Nephron (organoid): ENCODE data around the gene REM2.
"Not testable (repeated sequence)": the region's sequence is repeated elsewhere in the genome, so short reads cannot be mapped to it uniquely, and the experiment has no call there.

Experiments
- H3K27ac Mint-ChIP-seq, 3 experiments: 2 replicates each; pipeline ENCODE4 v1.8.0; 2020; ENCODE audit warnings: mixed read lengths in 3 of 3, mild to moderate bottlenecking in 2 of 3, moderate library complexity in 1 of 3
- H3K27me3 Mint-ChIP-seq: 2 replicates; pipeline ENCODE4 v1.8.0; 2021; ENCODE audit warnings: low read depth, mild to moderate bottlenecking, moderate library complexity, mixed read lengths
- H3K36me3 Mint-ChIP-seq: 2 replicates; pipeline ENCODE4 v1.8.0; 2020; ENCODE audit warnings: low read depth, mixed read lengths
- H3K4me1 Mint-ChIP-seq: 2 replicates; pipeline ENCODE4 v1.8.0; 2020; ENCODE audit warnings: mixed read lengths
- H3K4me3 Mint-ChIP-seq, 3 experiments: 2 replicates each; pipeline ENCODE4 v1.8.0; 2020; ENCODE audit warnings: mild to moderate bottlenecking in 3 of 3, mixed read lengths in 3 of 3, moderate library complexity in 2 of 3
- H3K9me3 Mint-ChIP-seq: 2 replicates; pipeline ENCODE4 v1.8.0; 2020; ENCODE audit warnings: mixed read lengths
- TF ChIP-seq, protein P1 (sequence below), 3 experiments: fragments of 200-600 bp; sonication (generic); IDR thresholded peaks; one replicate each; pipeline ENCODE4 v1.5.0; 2021; ENCODE audit warnings: antibody characterized with exemption in 3 of 3; ENCODE audit not compliant: unreplicated experiment in 3 of 3

The REM2 gene

DNA sequence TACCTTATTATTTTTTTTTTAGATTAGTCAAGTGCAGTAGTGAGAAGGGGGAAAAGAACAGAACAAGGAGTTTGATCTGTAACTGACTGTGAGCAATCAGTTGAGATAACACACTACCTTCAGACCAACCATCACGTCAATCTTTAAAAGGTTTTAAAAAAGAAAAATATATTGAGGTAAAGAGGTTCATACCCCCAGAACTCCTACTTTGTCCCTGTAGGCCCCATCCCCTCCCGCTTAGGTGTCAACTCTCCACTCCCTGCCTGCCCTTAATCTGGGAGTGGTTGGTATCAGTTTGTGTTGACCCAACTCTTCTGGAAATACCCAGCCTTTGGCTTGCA, 30.5 kb upstream of the REM2 start:
- TF ChIP-seq, protein P1, sequence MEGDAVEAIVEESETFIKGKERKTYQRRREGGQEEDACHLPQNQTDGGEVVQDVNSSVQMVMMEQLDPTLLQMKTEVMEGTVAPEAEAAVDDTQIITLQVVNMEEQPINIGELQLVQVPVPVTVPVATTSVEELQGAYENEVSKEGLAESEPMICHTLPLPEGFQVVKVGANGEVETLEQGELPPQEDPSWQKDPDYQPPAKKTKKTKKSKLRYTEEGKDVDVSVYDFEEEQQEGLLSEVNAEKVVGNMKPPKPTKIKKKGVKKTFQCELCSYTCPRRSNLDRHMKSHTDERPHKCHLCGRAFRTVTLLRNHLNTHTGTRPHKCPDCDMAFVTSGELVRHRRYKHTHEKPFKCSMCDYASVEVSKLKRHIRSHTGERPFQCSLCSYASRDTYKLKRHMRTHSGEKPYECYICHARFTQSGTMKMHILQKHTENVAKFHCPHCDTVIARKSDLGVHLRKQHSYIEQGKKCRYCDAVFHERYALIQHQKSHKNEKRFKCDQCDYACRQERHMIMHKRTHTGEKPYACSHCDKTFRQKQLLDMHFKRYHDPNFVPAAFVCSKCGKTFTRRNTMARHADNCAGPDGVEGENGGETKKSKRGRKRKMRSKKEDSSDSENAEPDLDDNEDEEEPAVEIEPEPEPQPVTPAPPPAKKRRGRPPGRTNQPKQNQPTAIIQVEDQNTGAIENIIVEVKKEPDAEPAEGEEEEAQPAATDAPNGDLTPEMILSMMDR (IDR thresholded peaks at IDR 0.05; ENCODE audit: unreplicated experiment in 3 of 3): no peak
- Mint-ChIP-seq H3K4me3 (peak overlapping the region; percentile 79 to 85 (median 81)), H3K4me1 (peaks cover 43% of the 10 kb centered on the region), H3K36me3 (peaks cover 3% of the 10 kb centered on the region), H3K27me3 (no peaks in the 10 kb centered on the region), H3K9me3 (peaks cover 3% of the 10 kb centered on the region), H3K27ac (peak overlapping the region; percentile 73 to 98 (median 97))

DNA sequence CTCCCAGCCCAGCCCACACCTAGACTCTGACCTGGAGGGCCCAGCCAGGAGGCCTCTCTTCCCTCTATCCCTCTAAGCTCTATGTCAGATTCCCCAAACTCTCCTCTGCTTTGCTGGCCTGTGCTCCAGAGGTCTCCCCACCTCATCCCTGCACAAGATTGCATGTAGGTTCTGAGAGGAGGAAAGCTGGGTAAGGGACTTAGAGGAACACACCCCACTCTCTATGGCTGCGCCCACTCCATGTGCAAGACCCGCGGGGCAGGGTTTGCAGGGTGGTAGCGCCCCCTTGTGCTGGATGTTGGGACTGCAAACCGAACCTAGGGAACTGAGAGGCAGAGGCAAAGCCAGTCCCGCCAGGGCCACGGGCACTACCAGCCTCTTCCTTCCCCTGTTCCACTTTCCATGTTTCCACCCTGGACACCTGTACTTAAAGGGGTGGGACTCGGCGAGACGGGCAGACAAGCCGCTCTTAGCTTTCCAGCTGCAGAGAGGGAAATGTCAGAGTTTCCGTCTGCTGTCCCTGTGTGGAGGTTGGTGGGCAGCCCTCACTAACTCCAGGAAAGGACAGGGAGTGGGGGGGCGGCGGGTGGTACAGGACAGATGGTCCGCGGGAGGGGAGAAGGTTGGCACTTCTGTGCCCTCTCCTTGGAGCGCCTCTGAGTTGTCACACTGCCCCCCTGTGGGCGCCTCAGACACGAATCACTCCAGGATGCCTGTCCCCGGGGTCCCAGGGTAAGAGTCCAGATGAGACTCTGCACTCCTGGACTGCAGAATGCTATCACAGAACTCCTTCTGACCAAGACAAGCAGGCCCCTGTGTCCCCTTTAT, 29.9 kb upstream of the REM2 start:
- Mint-ChIP-seq H3K27me3 (no peaks in the 10 kb centered on the region), H3K9me3 (peaks cover 3% of the 10 kb centered on the region), H3K36me3 (no peaks in the 10 kb centered on the region)

DNA sequence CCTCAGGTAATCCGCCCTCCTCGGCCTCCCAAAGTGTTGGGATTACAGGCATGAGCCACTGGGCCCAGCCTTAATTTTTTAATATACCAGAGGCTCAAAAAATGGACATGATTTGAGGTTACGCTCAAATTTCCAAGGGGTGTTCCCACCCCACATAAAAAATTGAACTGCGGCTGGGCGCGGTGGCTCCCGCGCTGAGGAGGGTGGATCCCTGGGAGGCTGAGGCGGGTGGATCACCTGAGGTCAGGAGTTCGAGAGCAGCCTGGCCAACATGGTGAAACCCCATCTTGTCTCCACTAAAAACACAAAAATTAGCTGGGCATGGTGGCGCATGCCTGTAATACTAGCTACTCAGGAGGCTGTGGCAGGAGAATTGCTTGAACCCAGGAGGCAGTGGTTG, 28.7 kb upstream of the REM2 start:
- not testable (repeated sequence) for H3K4me3 Mint-ChIP-seq, H3K9me3 Mint-ChIP-seq, H3K27me3 Mint-ChIP-seq, H3K27ac Mint-ChIP-seq, H3K36me3 Mint-ChIP-seq
- H3K4me1 Mint-ChIP-seq: peaks cover 26% of the 10 kb centered on the region

More for the DNA sequence above, 29.9 kb upstream of the REM2 start:
- TF ChIP-seq, protein P1 (IDR thresholded peaks at IDR 0.05; ENCODE audit: unreplicated experiment in 3 of 3): peak; percentile 89 to 98 (median 95)
- peak overlapping the region; percentile 73 to 98 (median 97) for H3K27ac Mint-ChIP-seq
- H3K4me1 Mint-ChIP-seq: peaks cover 37% of the 10 kb centered on the region
- H3K4me3 Mint-ChIP-seq: peak overlapping the region; percentile 79 to 85 (median 81)

GRCh38 chr14:22854963-22855724, 27.9 kb upstream of the REM2 start:
- peaks cover 17% of the 10 kb centered on the region for H3K4me1 Mint-ChIP-seq

GRCh38 chr14:22856428-22856827, 26.6 kb upstream of the REM2 start:
- Mint-ChIP-seq H3K4me3 (no peak overlapping the region), H3K4me1 (peaks cover 8% of the 10 kb centered on the region), H3K27ac (no peak overlapping the region), H3K27me3 (no peaks in the 10 kb centered on the region), H3K36me3 (no peaks in the 10 kb centered on the region), H3K9me3 (peaks cover 3% of the 10 kb centered on the region)
- TF ChIP-seq, protein P1 (IDR thresholded peaks at IDR 0.05; ENCODE audit: unreplicated experiment in 3 of 3): no peak

More at GRCh38 chr14:22854963-22855724, 27.9 kb upstream of the REM2 start:
- TF ChIP-seq, protein P1 (IDR thresholded peaks at IDR 0.05; ENCODE audit: unreplicated experiment in 3 of 3): no peak
- H3K9me3 Mint-ChIP-seq: peaks cover 3% of the 10 kb centered on the region
- peak overlapping the region in 1 of 3 experiments; percentile 35 for H3K27ac Mint-ChIP-seq
- H3K27me3 Mint-ChIP-seq: no peaks in the 10 kb centered on the region
- H3K4me3 Mint-ChIP-seq: no peak overlapping the region
- H3K36me3 Mint-ChIP-seq: no peaks in the 10 kb centered on the region

DNA sequence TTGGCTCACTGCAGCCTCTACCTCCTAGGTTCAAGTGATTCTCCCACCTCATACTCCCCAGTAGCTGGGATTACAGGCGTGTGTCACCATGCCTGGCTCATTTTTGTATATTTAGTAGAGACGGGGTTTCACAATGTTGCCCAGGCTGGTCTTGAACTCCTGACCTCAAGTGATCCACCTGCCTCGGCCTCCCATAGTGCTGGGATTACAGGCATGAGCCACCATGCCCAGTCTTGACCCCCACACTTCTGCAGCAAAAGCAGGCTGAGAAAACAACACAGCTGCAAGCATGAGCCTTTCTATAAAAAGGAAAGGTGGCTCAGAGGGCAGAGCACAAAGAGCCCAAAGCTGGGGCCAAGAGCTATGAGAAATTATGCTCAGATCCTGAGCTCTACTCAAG, 22.6 kb upstream of the REM2 start:
- H3K36me3 Mint-ChIP-seq, H3K27ac Mint-ChIP-seq, H3K4me3 Mint-ChIP-seq, H3K9me3 Mint-ChIP-seq, H3K4me1 Mint-ChIP-seq, H3K27me3 Mint-ChIP-seq: not testable (repeated sequence)
